CD4-positive, alpha-beta T cell (primary cell): Measurements from ENCODE around the gene GOLT1A. TPM values are rescaled to one million over a fixed set of nuclear protein-coding genes. Genes with fewer than 3 reads are reported as not detected.

Experiments used
- ATAC-seq: fragments of 200-7000 bp; cut with Tn5 transposase; one replicate; pipeline ENCODE4 v1.10.0; 2022; ENCODE audit warnings: mild to moderate bottlenecking; ENCODE audit not compliant: poor library complexity
- CTCF ChIA-PET: fragments of 350-600 bp; sonication (Branson Sonifier 250); formaldehyde crosslinking; loops from one replicate; lab custom pipeline; 2021; ENCODE audit warnings: antibody characterized with exemption, inconsistent platforms; lab: Charles Lee
- POLR2A ChIA-PET: fragments of 350-600 bp; sonication (Branson Sonifier 250); formaldehyde crosslinking; loops from one replicate; lab custom pipeline; 2021; ENCODE audit warnings: antibody characterized with exemption, inconsistent platforms; lab: Charles Lee
- DNase-seq, 14 experiments: peaks; one replicate each; pipeline ENCODE4 v3.0.0-alpha.2; 2013 to 2020; ENCODE audit warnings: mixed read lengths in 2 of 14
- H3K27ac ChIP-seq, 2 donors: one replicate each; pipeline versions ENCODE4 v1.5.1 to v1.7.0; 2013; ENCODE audit warnings: low read length in 2 of 2, low read depth in 1 of 2, mild to moderate bottlenecking in 1 of 2
- H3K27me3 ChIP-seq, 2 experiments: 1 replicate in 1 of 2; 2 replicates in 1 of 2; pipeline versions ENCODE4 v1.6.1 to v1.7.0; 2013; ENCODE audit warnings: low read length in 2 of 2, control low read depth in 1 of 2, mild to moderate bottlenecking in 1 of 2, moderate library complexity in 1 of 2; ENCODE audit not compliant: insufficient read depth in 2 of 2, control insufficient read depth in 1 of 2
- H3K36me3 ChIP-seq: one replicate; pipeline ENCODE4 v1.6.1; 2013; ENCODE audit warnings: low read length, control low read depth; ENCODE audit not compliant: insufficient read depth
- H3K4me1 ChIP-seq: one replicate; pipeline ENCODE4 v1.6.1; 2013; ENCODE audit warnings: low read length, control low read depth; ENCODE audit not compliant: insufficient read depth
- H3K4me3 ChIP-seq: one replicate; pipeline ENCODE4 v1.5.1; 2013; ENCODE audit warnings: mild to moderate bottlenecking, low read length, moderate library complexity
- H3K9me3 ChIP-seq, 2 experiments: 1 replicate in 1 of 2; 2 replicates in 1 of 2; pipeline versions ENCODE4 v1.6.1 to v1.7.0; 2013; ENCODE audit warnings: low read length in 2 of 2, mild to moderate bottlenecking in 2 of 2, control low read depth in 1 of 2, moderate library complexity in 1 of 2; ENCODE audit not compliant: control insufficient read depth in 1 of 2, insufficient read depth in 1 of 2
- H3K27ac Mint-ChIP-seq: one replicate; pipeline ENCODE4 v1.8.0; 2020; ENCODE audit warnings: mixed read lengths
- H3K27me3 Mint-ChIP-seq: one replicate; pipeline ENCODE4 v1.8.0; 2021; ENCODE audit warnings: mixed read lengths
- H3K36me3 Mint-ChIP-seq: one replicate; pipeline ENCODE4 v1.8.0; 2021; ENCODE audit warnings: low read depth, mixed read lengths
- H3K4me1 Mint-ChIP-seq: one replicate; pipeline ENCODE4 v1.8.0; 2021; ENCODE audit warnings: low read depth, mixed read lengths
- H3K4me3 Mint-ChIP-seq: one replicate; pipeline ENCODE4 v1.8.0; 2020; ENCODE audit warnings: mild to moderate bottlenecking, mixed read lengths
- H3K9me3 Mint-ChIP-seq: one replicate; pipeline ENCODE4 v1.8.0; 2020; ENCODE audit warnings: mixed read lengths
- CTCF ChIP-seq: fragments of 200-600 bp; IDR thresholded peaks from one replicate; pipeline ENCODE4 v1.8.0; 2022; ENCODE audit warnings: antibody characterized with exemption, mild to moderate bottlenecking
- intact Hi-C, 2 experiments: fragments of 100-400 bp; cut with DNase I in 1 of 2; cut with micrococcal nuclease in 1 of 2; formaldehyde crosslinking; loops; one replicate each; pipeline versions ENCODE4 v1.15.1 to v1.9.0; 2023 to 2025; cut with DNase I, micrococcal nuclease
- total RNA-seq, 174 experiments: library from RNA in 2 of 174; stranded (reverse) in 2 of 174; gene quantifications; one replicate each; pipeline ENCODE4 v1.2.3 and lab custom pipeline; 2021 to 2026

The GOLT1A gene
- total RNA-seq, 2 experiments from 2014 or later = 0.30 TPM; not detected in 1

GRCh38 chr1:204261746-204262505 is 48.1 kb upstream of the GOLT1A start:
- intact Hi-C loops = no loop called here
- Histone ChIP-seq H3K36me3 (no peaks in the 10 kb centered on the region), H3K4me3 (no peak overlapping the region), H3K4me1 (no peaks in the 10 kb centered on the region), H3K27me3 (no peaks in the 10 kb centered on the region), H3K9me3 (peaks cover 0 to 4% of the 10 kb centered on the region in 2 experiments), H3K27ac (no peak overlapping the region)
- Mint-ChIP-seq H3K36me3 (no peaks in the 10 kb centered on the region), H3K9me3 (no peaks in the 10 kb centered on the region), H3K4me1 (no peaks in the 10 kb centered on the region), H3K27ac (no peak overlapping the region), H3K4me3 (no peak overlapping the region), H3K27me3 (no peaks in the 10 kb centered on the region)
- ATAC-seq = no peak
- no peak for TF ChIP-seq CTCF
- ChIA-PET CTCF (no interaction called here), POLR2A (no interaction called here)
- DNase-seq = no peak

- CTCF ChIA-PET = no interaction called here
- H3K36me3 Mint-ChIP-seq = no peaks in the 10 kb centered on the region
- Histone ChIP-seq H3K4me3 (no peak overlapping the region), H3K4me1 (no peaks in the 10 kb centered on the region), H3K9me3 (peaks cover 0 to 4% of the 10 kb centered on the region in 2 experiments), H3K27me3 (no peaks in the 10 kb centered on the region), H3K27ac (no peak overlapping the region), H3K36me3 (no peaks in the 10 kb centered on the region)
- ATAC-seq = no peak
- H3K4me1 Mint-ChIP-seq = no peaks in the 10 kb centered on the region
- H3K27me3 Mint-ChIP-seq = no peaks in the 10 kb centered on the region
- no peak overlapping the region for H3K4me3 Mint-ChIP-seq
- POLR2A ChIA-PET = no interaction called here
- no peak for DNase-seq
- H3K9me3 Mint-ChIP-seq = no peaks in the 10 kb centered on the region
- no peak overlapping the region for H3K27ac Mint-ChIP-seq
- intact Hi-C loops = no loop called here
- no peak for TF ChIP-seq CTCF
Observed at GRCh38 chr1:204261266-204261665, 47.5 kb upstream of the GOLT1A start.

- TF ChIP-seq CTCF = no peak
- Histone ChIP-seq H3K9me3 (peaks cover 0 to 4% of the 10 kb centered on the region in 2 experiments), H3K4me1 (no peaks in the 10 kb centered on the region), H3K27me3 (no peaks in the 10 kb centered on the region), H3K4me3 (no peak overlapping the region), H3K27ac (no peak overlapping the region), H3K36me3 (no peaks in the 10 kb centered on the region)
- CTCF ChIA-PET = no interaction called here
- POLR2A ChIA-PET = no interaction called here
- intact Hi-C loops = no loop called here
- Mint-ChIP-seq H3K36me3 (no peaks in the 10 kb centered on the region), H3K4me1 (no peaks in the 10 kb centered on the region), H3K9me3 (no peaks in the 10 kb centered on the region), H3K27me3 (no peaks in the 10 kb centered on the region), H3K27ac (no peak overlapping the region), H3K4me3 (no peak overlapping the region)
- ATAC-seq (no peak), DNase-seq (no peak)
Observed at GRCh38 chr1:204260601-204261197, 46.9 kb upstream of the GOLT1A start.
